GM18498 (cell line): Measurements from ENCODE around the gene STK16.
"Not testable (repeated sequence)": the region's sequence is repeated elsewhere in the genome, so short reads cannot be mapped to it uniquely, and the experiment has no call there.

Experiments used
- ATAC-seq: cut with Tn5 transposase; IDR thresholded peaks from one replicate; pipeline ENCODE4 v1.9.1; 2021; ENCODE audit warnings: mild to moderate bottlenecking, moderate library complexity; ENCODE audit not compliant: unreplicated experiment

STK16 gene

DNA sequence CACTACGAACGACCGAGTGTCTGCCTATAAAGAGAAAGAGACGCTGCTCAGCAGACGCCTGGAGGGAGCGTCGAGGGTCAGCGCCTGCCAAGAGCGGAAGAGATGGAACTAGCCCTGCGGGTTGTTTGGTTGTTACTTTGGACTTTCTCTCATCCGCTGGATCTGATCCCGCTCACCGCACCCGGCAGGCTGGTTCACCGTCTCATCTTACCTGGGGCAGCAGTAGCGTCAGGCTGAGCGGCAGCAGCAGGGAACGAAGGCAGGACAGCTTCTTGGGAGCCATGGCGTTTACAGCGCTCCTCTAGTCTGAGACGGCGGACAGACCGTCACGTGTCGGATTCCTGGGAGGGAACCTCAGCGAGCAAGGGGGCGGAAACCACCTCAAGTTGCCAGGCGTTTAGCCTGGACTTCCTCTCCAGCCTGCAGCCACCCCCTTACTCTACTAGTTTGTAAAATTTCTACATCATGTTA, 2.0 kb upstream of the STK16 start:
- no peak for ATAC-seq

DNA sequence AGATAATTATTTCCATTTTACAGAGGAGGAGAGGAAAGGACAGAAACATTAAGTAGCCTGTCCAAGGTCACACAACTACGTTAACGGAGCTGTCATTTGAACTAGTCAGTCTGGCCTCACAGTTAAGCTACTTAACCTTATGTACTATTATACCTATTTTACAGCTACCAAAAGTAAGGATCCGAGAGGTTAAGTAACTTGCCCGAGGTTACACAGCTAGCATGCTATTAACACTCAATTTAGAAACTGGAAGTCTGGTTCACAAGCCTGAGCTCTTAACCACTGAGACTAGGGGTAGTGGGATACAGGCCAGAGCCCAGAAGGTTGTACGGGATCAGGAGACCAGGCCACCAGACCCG, 511 bp upstream of the STK16 start:
- ATAC-seq, result no peak

DNA sequence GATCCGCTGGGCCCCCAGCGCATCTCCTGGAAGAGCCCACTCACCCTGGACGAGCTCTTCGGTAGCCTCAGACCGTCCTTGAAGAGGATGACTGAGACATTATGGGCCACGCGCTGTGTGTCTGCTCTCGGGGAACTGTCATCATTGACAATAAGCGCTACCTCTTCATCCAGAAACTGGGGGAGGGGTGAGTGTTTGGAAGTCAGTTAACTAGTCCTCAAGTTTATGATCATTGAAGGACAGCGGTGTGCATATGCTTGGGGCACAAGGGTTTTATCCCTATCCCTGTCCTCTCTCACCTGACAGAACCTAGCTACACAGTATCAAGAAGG, 586 bp downstream of the STK16 start:
- ATAC-seq, result no peak

DNA sequence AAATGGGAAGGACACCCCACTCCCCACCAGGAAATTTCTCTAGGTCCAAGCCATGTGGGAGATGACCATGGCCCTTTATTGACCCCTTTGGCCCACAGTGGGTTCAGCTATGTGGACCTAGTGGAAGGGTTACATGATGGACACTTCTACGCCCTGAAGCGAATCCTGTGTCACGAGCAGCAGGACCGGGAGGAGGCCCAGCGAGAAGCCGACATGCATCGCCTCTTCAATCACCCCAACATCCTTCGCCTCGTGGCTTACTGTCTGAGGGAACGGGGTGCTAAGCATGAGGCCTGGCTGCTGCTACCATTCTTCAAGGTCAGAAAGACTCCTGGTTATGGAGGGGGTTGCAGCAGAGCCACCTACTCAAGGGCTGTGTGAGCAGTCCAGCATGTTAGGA, 1.3 kb downstream of the STK16 start:
- no peak for ATAC-seq

DNA sequence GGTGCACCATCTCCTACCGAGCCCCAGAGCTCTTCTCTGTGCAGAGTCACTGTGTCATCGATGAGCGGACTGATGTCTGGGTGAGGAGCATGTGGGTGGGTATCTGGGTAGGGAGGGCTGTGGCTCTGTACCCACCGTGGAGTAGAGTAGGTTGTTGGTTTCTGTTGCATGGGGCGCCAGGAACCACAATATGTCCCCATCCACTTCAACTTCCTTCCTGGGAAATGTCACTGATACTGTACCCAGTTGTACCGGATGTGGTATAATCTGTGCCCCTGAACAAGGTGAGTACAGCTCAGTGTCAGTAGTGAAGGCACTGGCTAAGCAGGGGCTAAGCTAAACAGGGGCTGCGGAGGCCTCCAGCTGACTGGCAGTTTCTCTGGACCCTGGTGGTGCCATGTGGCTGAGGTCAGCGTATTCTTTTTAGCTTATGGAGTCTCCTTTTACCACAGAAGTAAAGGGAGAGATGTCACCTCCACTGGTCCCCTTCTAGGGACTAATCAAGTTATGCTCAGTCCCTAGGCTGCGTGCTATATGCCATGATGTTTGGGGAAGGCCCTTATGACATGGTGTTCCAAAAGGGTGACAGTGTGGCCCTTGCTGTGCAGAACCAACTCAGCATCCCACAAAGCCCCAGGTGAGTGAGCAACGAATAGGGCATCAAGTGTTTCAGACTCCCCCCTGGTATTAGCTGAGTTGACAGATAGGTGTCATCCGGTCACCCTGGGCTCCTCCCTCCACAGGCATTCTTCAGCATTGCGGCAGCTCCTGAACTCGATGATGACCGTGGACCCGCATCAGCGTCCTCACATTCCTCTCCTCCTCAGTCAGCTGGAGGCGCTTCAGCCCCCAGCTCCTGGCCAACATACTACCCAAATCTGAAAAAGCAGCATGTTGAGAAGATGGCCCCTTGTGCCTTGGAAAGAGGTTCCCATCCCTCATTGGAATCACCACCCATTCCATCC, 2.7 kb downstream of the STK16 start:
- ATAC-seq, result no peak

DNA sequence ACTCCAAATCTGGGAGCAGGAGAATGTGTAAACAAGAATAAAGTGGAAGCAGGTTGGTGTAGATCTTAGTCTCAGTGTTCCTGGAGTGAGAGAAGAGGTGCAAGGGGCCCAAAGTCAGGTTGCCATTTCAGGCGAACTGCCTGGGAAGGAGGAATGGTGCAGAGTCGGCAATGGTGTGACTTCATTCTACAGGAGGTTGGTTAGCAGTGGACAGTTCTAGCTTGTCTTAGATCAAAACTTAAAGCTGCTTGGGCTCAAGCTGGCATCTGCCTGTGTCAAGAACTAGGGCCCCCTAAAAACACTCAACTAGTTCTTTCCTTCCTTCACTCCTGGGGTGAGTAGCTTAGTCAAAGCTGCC, 3.5 kb downstream of the STK16 start:
- ATAC-seq, result no peak

DNA sequence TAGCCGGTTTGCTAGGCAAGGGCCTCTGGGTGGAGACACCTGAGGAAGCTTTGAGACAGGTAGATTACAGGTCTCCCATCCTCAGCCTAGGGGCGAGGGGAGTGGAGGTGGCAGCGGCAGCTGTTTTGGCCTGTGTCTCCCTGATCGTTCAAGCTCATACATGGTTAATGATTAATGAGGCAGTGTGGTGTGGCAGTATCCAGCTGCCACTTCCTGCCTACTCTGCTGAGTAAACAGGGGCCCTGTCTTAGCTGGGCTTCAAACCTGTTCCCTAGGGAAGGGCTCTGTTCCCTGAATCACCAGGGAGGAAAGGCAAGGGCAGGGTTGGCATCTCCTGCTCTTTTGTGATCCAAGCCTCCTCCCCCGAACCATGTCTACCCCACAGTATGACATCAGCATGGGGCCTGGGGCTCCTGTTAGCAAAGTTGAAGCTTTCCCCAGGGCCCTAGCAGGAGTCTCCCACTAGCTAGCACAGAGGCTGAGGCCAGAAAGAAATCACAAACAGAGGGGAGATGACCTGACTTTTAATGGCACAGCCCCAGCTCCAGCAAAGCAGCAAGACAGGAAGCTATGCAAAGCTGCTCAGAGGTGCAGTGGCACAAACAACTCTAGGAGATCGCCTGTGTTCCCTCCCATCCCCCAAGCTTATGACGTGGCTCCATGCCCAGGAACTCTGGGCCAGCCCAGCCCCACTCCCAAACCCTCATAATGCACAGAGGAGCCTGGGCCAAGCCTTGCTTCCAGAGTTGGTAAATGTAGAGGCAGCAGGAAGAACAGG, 4.1 kb downstream of the STK16 start:
- ATAC-seq, result peak; percentile 29

DNA sequence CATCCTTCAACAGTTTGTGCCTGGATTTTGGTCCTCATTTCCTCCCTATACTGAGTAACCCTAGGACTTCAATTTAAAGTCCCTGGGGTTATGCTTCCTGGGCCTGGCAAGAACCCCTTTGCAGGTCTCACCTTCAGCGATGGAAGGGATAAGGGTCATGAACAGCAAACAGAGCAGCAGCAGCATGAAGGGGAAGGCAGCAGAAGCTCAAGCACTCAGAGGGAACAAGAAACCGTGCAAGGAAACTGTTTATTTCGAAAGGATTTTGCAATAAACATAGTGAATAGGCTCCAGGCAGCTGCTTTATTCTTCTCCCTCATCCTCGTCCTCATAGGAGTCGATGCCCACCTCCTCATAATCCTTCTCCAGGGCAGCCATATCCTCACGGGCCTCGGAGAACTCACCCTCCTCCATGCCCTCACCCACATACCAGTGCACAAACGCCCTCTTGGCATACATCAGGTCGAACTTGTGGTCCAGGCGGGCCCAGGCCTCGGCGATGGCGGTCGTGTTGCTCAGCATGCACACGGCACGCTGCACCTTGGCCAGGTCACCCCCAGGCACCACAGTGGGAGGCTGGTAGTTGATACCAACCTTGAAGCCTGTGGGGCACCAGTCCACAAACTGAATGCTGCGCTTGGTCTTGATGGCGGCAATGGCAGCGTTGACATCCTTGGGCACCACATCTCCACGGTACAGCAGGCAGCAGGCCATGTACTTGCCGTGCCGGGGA, 4.9 kb downstream of the STK16 start:
- ATAC-seq, result no peak

DNA sequence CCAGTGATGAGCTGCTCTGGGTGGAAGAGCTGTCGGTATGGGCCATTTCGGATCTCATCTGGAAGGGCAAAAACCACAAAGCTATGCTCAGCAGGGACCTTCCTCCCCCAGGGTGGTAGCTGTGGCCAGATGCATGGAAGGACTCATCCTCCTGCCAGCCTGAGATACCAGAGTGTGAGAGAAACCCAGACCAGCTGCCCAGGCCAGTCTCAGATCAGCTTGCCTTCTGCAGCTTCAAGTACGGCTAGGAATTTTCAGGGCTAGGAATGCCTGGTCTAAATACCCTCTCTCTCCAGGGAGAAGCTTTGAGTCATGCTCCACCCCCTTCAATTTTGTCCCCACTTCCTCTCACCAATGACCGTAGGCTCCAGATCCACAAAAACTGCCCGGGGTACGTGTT, 6.4 kb downstream of the STK16 start:
- ATAC-seq, result no peak

DNA sequence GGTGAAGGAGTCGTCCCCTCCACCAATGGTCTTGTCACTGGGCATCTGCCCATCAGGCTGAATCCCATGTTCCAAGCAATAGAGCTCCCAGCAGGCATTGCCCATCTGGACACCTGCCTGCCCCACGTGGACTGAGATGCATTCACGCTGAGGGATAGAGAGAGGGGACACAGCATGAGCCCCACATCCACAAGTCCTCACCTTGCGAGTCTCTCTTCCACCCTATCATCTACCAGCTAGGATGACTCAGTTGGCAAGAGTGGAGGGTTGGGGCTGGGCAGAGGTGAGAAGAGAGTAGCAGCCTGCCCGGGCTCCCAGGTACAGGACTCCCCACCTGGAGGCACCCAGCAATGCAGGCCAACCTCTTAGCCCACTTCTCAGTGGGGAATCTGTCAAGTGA, 6.8 kb downstream of the STK16 start:
- no peak for ATAC-seq

DNA sequence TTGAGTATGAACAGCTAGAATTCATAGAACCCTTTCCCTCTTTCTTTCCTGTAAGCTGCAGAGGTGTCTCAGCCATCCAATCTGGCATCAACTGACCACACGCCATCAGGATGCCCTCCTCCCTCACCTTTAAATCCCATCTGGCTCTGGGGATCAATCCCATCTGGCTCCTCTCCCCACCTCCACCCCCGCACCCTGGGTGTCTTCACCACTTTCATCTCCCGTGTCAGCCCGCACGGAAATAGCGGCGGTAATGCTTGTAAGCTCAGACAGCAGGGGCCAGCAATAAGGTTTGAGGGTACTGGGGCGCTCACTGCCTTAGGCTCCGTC, 7.3 kb downstream of the STK16 start:
- ATAC-seq, result no peak

DNA sequence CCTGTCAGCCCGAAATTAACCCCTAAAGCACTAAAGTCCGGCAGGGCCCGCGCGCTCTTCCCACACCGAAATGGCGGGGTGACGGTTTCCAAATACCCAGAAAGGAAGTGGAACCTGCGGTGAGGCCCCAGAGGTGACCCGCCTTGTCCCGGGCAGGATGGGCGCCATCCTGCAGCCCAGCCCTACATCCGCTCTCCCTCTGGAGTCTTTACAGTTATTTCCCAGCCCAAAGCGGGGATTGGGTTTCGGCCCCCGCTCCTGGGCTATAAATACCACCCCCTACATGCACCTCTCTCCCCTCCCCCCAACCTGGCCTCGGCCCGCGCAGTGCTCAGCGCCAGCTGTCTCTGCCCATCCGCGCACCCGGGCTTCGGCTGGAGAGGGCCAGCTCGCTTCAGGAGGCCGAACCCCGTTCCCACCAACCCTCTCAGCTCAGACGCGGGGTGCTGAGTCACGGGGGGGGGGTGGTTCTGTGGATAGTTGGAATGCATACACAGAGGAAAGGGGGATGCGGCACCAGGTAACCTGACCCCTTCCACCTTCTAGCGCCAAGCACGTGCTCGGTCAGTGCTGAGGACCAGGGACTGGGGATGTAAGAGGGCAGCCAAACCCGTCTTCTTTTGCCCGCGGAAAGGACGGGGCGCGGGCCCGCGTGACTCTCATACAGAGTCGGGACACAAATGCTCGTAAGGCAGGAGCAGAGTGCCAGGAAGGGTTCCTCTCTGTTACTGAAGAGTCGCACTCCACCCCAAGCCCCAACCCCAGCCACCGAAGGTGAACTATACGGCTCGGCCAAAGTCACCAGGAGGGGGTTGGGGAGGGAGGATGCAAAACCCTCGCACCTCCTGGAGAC, 7.8 kb downstream of the STK16 start, which contains the start of gene TUBA4B:
TSS of gene TUBA4B (plus strand) at position 344 of the 853 bp plus-strand sequence. CDS start at position 509, 165 bp downstream.
- ATAC-seq, result peak; percentile 18

DNA sequence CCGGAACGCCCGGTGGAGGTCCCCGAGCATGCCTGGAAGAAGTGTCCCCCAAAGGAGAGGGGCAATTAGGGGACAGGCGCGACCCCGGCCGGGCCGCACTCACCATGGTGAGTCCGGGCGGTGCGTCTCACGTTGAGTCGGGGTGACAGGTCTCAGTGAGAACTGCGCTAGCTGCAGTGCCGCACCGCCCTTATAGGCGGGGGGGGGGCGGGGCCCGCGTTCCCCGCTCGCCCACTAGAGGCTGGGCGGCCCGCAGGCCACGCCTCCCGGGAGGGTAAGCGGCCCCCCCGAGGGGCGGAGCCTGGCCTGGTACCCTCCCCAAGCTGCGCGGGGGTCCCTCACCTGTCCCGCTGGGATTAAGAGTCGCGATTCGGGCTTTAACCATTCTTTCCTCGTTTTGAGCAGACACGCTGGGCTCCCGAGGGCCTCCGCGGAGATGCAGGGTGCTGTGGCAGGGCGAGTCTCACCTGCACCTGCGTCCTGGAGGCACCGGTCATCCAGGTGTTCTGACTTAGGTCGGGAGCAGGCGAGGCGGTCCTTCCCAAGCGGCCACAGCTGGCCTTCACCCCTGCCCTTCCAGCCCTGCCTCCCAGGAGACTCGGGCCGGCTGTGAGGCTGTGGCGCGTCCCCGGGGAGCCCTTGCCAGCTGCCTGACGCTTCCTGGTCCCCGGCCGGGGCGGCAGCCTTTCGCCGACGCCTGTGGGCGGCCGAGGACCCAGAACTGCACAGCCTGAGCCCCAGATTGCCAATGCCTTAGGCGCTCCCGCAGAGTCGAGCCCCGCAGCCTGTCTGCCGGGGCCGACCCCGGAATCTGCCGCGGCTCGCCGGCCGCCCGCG, 8.7 kb downstream of the STK16 start, which contains the start of gene TUBA4A:
TSS of gene TUBA4A (minus strand) at position 166 of the 837 bp plus-strand sequence. CDS start at position 106, 60 bp downstream.
- peak; percentile 60 for ATAC-seq

DNA sequence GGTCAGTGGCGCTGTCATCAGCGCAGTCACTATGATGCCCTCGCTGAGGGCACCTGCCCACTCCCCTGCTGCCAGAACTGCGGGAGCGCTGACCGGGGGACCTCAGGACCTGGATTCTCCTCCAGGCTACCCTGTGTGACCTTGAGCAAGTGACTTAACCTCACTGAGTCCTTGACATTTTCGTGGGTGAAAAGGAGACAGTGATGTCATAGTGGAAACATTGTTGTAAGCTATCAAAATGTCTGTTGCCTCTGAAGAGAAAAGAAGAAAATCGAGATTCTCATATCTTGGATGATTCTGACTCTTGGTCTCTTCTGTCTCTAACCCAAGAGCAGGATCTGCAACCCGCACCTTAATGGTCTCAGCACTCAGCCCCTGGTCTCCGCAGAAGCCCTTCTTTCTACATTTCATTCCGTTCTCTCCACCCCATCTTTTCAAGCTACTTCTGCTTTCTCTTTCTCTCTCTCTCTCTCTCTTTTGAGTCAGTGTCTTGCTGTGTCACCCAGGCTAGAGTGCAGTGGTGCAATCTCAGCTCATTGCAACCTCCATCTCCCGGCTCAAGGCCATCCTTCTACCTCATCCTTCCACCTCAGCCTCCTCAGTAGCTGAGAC, 9.4 kb downstream of the STK16 start:
- peak; percentile 32 for ATAC-seq

DNA sequence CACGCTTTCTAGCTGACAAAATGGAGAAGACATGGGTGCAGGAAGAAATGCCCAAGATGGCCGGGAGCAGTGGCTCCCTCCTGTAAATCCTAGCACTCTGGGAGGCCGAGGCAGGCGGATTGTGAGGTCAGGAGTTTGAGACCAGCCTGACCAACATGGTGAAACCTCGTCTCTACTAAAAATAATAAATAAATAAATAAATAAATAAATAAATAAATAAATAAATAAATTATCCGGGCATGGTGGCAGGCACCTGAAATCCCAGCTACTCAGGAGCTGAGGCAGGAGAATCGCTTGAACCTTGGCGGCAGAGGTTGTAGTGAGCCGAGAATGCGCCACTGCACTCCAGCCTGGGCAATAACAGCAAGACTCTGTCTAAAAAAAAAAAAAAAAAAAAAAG, 13.7 kb downstream of the STK16 start:
- not testable (repeated sequence) for ATAC-seq

DNA sequence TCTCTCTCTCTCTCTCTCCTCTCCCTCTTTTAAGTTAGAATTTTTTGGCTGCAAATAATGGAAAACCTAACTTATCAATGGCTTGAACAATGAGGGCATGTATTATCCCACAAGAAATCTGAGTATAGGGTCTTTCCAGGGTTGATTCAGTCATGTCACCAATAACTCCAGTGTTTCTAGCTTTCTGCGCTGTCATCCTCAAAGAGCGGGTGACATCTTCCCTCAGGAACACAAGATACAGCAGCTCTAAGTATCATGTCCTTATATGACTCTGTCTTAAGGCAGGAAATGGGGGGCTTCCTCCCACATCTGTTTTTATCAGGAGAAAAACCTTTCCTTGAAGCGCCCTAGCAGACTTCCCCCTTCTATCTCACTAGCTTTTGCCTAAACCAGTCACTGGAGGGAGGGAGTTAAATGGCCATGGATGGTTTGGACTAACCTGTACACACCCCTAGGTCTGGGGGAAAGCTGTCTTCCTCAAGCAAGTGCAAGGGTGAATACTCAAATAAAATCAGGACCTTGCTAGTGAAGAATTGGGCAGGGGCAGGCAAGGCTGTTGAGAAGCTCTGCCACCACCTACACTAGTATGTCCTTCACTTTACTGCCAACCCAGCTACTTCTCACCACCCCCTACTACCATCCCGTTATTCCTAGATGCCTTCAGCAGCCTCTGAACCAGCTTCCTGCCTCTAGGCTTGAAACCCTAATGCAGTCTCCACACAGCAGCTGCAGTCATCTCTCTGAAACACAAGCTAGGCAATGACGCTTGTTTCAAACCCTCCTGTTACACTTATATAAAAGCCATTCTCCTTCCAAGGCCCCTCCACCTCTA, 16.0 kb downstream of the STK16 start:
- no peak for ATAC-seq

DNA sequence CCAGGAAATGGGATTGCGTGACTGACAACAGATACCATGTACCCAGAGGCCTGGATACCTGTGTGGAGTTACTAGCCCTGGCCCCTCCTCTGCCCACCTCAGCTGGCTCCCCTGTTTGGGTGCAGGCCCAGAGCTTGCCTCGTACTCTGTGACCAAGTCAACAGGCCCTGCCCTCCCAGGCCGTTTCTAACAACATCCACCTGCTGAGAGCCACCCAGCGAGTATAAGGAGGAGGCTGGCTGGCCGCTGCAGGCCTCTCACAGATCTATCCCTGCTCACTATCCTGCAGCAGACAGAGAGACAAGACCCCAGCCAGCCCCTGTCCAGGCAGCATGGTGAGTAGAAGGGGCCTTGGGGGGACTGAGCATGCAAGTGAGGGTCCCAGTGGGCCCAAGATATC, 21.0 kb downstream of the STK16 start:
- ATAC-seq, result no peak

DNA sequence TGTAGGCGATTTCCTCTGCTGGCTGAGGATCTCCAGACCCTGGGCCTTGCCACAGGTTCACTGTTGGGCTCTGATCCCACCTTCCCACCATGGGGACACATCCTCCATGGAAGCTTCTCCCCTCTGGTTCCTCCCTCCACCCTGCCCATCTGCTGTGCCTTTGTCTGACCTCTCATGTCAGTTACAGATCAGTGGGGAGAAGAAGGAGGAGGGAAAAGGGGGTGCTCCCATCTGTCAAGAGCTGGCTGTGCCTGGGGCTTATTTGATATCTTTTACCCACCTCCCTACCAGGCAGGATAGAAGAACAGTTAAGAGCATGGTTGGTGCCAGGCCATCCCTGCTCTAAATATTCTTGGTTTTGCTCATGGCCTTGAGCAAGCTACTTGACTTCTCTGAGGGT, 21.6 kb downstream of the STK16 start:
- no peak for ATAC-seq
